RWPE2 (cell line): ENCODE data around the gene WWOX.

Experiments
- ATAC-seq: fragments of 200-7000 bp; cut with Tn5 transposase; 3 replicates; pipeline ENCODE4 v1.9.1; 2021; ENCODE audit warnings: low read depth
- DNase-seq: peaks from one replicate; pipeline ENCODE4 v3.0.0-alpha.2; 2020; ENCODE audit warnings: low spot score
- H3K27ac ChIP-seq: fragments of 450-650 bp; 2 replicates; pipeline ENCODE4 v1.5.1; 2017; ENCODE audit warnings: mild to moderate bottlenecking; ENCODE audit not compliant: poor library complexity, severe bottlenecking
- H3K27me3 ChIP-seq: fragments of 250-450 bp; sonication (Bioruptor Pico); 2 replicates; pipeline ENCODE4 v1.5.1; 2021; ENCODE audit warnings: mild to moderate bottlenecking, moderate library complexity; ENCODE audit not compliant: insufficient read depth, poor library complexity, severe bottlenecking
- H3K36me3 ChIP-seq: fragments of 250-450 bp; sonication (Bioruptor Pico); 2 replicates; pipeline ENCODE4 v1.5.1; 2020; ENCODE audit warnings: low read depth, mild to moderate bottlenecking, moderate library complexity
- H3K4me1 ChIP-seq: fragments of 250-450 bp; sonication (Bioruptor Pico); 2 replicates; pipeline ENCODE4 v1.5.1; 2021; ENCODE audit warnings: mild to moderate bottlenecking, moderate library complexity; ENCODE audit not compliant: insufficient read depth, poor library complexity, severe bottlenecking
- H3K4me3 ChIP-seq: fragments of 250-450 bp; sonication (Bioruptor Pico); 2 replicates; pipeline ENCODE4 v1.5.1; 2021; ENCODE audit warnings: mild to moderate bottlenecking, moderate library complexity; ENCODE audit not compliant: severe bottlenecking
- H3K9me3 ChIP-seq: fragments of 250-450 bp; sonication (Bioruptor Pico); 2 replicates; pipeline ENCODE4 v1.5.1; 2021; ENCODE audit warnings: mild to moderate bottlenecking, moderate library complexity; ENCODE audit not compliant: severe bottlenecking
- TF ChIP-seq, protein P1 (sequence below): fragments of 450-650 bp; IDR thresholded peaks from one replicate; pipeline ENCODE4 v1.5.1; 2017; ENCODE audit warnings: mild to moderate bottlenecking, moderate library complexity; ENCODE audit not compliant: poor library complexity, severe bottlenecking

WWOX gene

DNA sequence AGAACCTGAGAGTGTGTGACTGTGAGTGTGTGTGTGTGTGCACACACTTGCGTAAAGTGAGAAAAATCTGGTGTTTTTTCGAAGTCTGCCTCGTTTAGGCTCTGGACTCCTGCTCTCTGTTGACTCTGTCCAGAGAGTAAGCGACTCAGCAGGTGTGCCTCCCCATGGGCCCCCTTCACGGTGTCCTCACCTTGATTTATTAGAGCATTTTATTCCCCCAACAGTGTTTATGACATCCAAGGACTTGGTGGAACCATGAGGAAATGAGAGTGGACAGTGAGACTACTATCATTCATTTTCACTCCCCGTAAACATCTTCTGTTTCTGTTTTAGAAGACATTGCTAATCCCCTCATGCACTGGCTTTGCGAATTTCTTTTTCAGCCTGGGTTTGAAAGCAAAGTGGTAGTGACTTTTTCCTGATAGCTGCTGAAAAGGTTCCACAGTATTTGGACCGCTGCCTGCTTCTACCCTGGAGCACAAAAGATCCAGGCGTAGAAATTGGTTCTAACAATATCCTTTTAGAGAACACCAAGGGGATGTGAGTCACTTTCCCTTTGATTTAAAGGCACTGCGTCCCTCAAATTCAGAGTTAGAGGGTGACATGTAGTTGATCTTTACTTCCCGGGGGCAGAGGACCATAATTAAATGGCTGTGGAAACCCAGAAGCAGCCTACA, 218.2 kb downstream of the WWOX start:
- Histone ChIP-seq H3K4me1 (no peaks in the 10 kb centered on the region), H3K27me3 (no peaks in the 10 kb centered on the region), H3K36me3 (no peaks in the 10 kb centered on the region), H3K4me3 (no peak overlapping the region), H3K9me3 (no peaks in the 10 kb centered on the region), H3K27ac (no peak overlapping the region)
- DNase-seq = no peak
- ATAC-seq = no peak
- TF ChIP-seq, protein P1, sequence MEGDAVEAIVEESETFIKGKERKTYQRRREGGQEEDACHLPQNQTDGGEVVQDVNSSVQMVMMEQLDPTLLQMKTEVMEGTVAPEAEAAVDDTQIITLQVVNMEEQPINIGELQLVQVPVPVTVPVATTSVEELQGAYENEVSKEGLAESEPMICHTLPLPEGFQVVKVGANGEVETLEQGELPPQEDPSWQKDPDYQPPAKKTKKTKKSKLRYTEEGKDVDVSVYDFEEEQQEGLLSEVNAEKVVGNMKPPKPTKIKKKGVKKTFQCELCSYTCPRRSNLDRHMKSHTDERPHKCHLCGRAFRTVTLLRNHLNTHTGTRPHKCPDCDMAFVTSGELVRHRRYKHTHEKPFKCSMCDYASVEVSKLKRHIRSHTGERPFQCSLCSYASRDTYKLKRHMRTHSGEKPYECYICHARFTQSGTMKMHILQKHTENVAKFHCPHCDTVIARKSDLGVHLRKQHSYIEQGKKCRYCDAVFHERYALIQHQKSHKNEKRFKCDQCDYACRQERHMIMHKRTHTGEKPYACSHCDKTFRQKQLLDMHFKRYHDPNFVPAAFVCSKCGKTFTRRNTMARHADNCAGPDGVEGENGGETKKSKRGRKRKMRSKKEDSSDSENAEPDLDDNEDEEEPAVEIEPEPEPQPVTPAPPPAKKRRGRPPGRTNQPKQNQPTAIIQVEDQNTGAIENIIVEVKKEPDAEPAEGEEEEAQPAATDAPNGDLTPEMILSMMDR = no peak

DNA sequence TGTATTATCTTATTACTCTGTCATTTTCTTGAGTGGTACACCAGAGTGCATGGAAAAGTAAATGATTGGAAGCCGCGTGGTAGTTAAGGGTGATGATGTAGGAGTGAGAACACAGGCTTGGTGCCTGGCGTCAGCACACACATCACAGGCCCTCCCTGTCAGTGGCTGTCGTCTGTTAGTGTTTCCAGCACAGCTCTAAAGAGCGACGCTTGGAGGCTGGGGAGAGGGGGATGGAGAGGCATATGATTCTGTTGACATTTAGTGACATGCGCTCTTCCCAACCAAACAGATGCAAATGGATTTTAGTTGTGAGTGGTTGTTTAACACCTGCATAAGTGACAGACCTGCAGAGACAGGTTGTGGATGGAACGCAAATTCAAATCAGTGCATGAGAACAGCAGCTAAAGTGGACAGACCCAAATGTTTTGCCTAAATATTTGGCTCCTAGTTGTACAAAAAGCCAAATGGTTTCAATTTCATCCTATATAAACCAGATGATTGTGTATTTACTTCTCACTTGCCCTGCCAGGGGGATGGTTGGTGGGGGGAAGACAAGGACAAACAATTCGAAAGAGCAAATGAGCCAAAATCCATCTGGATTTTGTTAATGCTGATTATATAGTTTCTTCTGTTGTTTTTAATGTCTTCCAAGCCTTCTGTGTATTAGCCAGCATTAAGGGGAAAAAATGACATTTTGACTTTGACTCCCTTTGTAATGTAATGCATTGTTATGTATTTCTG, 222.3 kb downstream of the WWOX start:
- Histone ChIP-seq H3K27me3 (no peaks in the 10 kb centered on the region), H3K27ac (no peak overlapping the region), H3K36me3 (no peaks in the 10 kb centered on the region), H3K4me1 (no peaks in the 10 kb centered on the region), H3K9me3 (no peaks in the 10 kb centered on the region), H3K4me3 (no peak overlapping the region)
- DNase-seq (no peak), ATAC-seq (no peak)
- TF ChIP-seq, protein P1 = no peak

DNA sequence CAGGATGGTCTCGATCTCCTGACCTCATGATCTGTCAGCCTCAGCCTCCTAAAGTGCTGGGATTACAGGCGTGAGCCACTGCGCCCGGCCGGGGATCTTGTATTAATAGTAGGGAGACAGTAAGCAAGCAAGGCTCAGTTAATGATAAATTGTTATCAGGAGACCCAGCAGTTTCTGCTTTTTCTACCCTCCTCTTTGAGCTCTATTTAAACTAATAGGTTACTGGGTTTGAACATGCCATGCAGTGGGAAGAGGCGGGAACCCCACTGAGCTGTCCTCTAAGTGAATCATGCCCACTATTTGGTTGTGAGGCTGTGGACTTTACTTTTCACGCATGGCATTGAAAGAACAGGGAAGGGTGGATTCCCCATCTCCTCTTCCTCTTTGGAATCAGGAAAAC, 223.9 kb downstream of the WWOX start:
- Histone ChIP-seq H3K9me3 (no peaks in the 10 kb centered on the region), H3K27ac (no peak overlapping the region), H3K36me3 (no peaks in the 10 kb centered on the region), H3K27me3 (no peaks in the 10 kb centered on the region), H3K4me3 (no peak overlapping the region), H3K4me1 (no peaks in the 10 kb centered on the region)
- TF ChIP-seq, protein P1 = no peak
- ATAC-seq = no peak
- DNase-seq = no peak

DNA sequence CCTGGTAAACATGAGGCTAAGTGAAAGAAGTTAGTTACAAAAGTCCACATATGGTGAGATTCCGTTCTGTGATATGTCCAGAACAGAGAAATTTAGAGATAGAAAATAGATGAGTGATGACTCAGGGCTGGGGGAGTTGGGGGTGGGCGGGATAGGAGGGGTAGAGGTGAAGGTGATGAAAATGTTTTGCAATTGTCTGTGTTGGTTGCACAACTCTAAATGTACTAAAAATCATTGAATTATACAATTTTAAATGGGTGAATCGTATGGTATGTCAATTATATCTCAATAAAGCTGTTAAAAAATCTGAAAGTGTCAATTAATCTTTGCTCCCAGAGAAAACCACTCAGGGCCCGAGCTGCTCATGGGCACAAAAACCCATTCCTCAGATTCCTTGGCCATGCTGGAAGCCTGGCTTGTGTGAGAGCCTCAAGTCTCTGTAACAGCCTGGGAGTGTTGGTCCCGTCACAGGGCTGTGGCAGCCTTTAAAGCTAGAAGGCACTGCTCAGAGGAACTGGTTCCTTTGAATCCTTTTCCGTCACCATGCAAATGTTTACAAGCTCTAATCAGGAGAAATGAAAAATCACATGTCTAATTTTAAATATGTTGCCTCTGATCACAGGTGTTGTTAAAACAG, 225.3 kb downstream of the WWOX start:
- Histone ChIP-seq H3K27me3 (no peaks in the 10 kb centered on the region), H3K36me3 (no peaks in the 10 kb centered on the region), H3K4me3 (no peak overlapping the region), H3K9me3 (no peaks in the 10 kb centered on the region), H3K27ac (no peak overlapping the region), H3K4me1 (no peaks in the 10 kb centered on the region)
- ATAC-seq = no peak
- no peak for DNase-seq
- TF ChIP-seq, protein P1 = no peak
